RWPE1 (cell line): Measurements from ENCODE around the gene PRDM11.

Experiments used
- CTCF ChIA-PET: fragments of 350-600 bp; sonication (Branson Sonifier 250); formaldehyde crosslinking; extraction: SDS; loops from one replicate; lab custom pipeline; 2021; lab: Yijun Ruan, JAX
- POLR2A ChIA-PET: fragments of 400-600 bp; formaldehyde crosslinking; extraction: SDS; loops from one replicate; lab custom pipeline; 2020; ENCODE audit warnings: antibody characterized with exemption; ENCODE audit not compliant: low non-redundant PET; lab: Yijun Ruan, JAX
- DNase-seq: peaks from one replicate; pipeline ENCODE4 v3.0.0; 2012; ENCODE audit warnings: low spot score
- H3K27ac ChIP-seq: fragments of 450-650 bp; 2 replicates; pipeline ENCODE4 v1.5.1; 2017
- CTCF ChIP-seq: fragments of 450-650 bp; conservative IDR thresholded peaks from 2 replicates; pipeline ENCODE4 v1.5.1; 2017; ENCODE audit warnings: low read depth, mild to moderate bottlenecking

Gene PRDM11

GRCh38 chr11:45156201-45156600 is 9.8 kb downstream of the PRDM11 start:
- ChIA-PET POLR2A (no interaction called here), CTCF (no interaction called here)
- H3K27ac ChIP-seq: peak overlapping the region; percentile 75
- no peak for DNase-seq
- TF ChIP-seq CTCF: no peak

GRCh38 chr11:45156741-45157140 is 10.3 kb downstream of the PRDM11 start:
- H3K27ac ChIP-seq: peak overlapping the region; percentile 75
- no peak for DNase-seq
- ChIA-PET POLR2A (no interaction called here), CTCF (no interaction called here)
- TF ChIP-seq CTCF: no peak

- CTCF ChIA-PET: no interaction called here
- TF ChIP-seq CTCF: no peak
- no peak for DNase-seq
- peak overlapping the region; percentile 75 for H3K27ac ChIP-seq
- POLR2A ChIA-PET: interaction anchor here (1.0 kb wide), 1 partner anchor 23 kb away, joined by 4 read pairs; no protein-coding TSS in a partner anchor
These were observed 11.1 kb downstream of the PRDM11 start for GRCh38 chr11:45157247-45158209.

- no peak for DNase-seq
- H3K27ac ChIP-seq: peak overlapping the region; percentile 75
- no peak for TF ChIP-seq CTCF
- ChIA-PET POLR2A (interaction anchor here (1.0 kb wide), 1 partner anchor 22 kb away, joined by 4 read pairs; no protein-coding TSS in a partner anchor), CTCF (no interaction called here)
These were observed 11.8 kb downstream of the PRDM11 start for GRCh38 chr11:45158210-45158731.

- no peak for TF ChIP-seq CTCF
- CTCF ChIA-PET: interaction anchor here (0.5 kb wide), 1 partner anchor 233 kb away, joined by 4 read pairs; no protein-coding TSS in a partner anchor
- POLR2A ChIA-PET: no interaction called here
- H3K27ac ChIP-seq: peak overlapping the region; percentile 75
- DNase-seq: no peak
These were observed 12.6 kb downstream of the PRDM11 start for GRCh38 chr11:45158891-45159605.

GRCh38 chr11:45159781-45160365 is 13.4 kb downstream of the PRDM11 start:
- H3K27ac ChIP-seq: no peak overlapping the region
- POLR2A ChIA-PET: no interaction called here

More at GRCh38 chr11:45159781-45160365, 13.4 kb downstream of the PRDM11 start:
- CTCF ChIA-PET: no interaction called here
- TF ChIP-seq CTCF: no peak
- DNase-seq: no peak
